Measurements from ENCODE around the gene POR.
"Not testable (repeated sequence)": the region's sequence is repeated elsewhere in the genome, so short reads cannot be mapped to it uniquely, and the experiment has no call there.

Gene POR

DNA sequence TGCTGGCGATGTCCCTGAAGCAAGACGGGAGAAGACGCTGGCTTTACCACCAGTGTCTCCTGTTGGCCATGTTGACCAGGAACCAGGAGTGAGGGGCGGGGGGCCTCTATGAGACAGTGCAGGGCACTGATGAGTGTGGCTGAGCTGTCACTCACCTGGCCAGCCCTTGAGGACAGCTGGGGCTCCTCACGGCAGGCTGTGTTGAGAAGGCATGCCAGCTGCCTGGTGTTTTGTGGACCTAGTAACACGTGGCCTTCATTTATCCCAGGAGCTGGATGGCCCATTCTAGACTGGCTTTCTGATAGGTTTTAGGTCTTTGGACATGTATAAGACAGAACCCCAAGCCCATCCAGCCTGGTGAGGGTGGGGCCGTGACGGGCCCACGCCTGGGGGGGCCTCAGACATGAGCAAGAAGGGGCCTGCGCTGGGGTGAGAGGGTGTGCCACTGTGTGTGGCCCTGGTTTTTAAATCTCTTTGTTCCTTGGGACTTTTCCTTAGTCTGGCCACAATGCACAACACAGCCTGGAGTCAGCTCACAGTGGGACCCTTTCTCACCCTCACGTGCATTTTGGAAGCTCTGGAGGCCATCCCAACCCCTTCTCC is 25.6 kb upstream of the POR start:
- H3K27ac Mint-ChIP-seq: peak overlapping the region; percentile 89
- H3K27me3 Mint-ChIP-seq (ENCODE audit: low read depth, poor library complexity): no peaks in the 10 kb centered on the region
- H3K4me3 Mint-ChIP-seq: no peak overlapping the region
- H3K36me3 Mint-ChIP-seq (ENCODE audit: low read depth): peaks cover 48% of the 10 kb centered on the region
- peaks cover 23% of the 10 kb centered on the region for H3K4me1 Mint-ChIP-seq
- DNase-seq: no peak
- no peaks in the 10 kb centered on the region for H3K9me3 Mint-ChIP-seq
- TF ChIP-seq, protein P1, sequence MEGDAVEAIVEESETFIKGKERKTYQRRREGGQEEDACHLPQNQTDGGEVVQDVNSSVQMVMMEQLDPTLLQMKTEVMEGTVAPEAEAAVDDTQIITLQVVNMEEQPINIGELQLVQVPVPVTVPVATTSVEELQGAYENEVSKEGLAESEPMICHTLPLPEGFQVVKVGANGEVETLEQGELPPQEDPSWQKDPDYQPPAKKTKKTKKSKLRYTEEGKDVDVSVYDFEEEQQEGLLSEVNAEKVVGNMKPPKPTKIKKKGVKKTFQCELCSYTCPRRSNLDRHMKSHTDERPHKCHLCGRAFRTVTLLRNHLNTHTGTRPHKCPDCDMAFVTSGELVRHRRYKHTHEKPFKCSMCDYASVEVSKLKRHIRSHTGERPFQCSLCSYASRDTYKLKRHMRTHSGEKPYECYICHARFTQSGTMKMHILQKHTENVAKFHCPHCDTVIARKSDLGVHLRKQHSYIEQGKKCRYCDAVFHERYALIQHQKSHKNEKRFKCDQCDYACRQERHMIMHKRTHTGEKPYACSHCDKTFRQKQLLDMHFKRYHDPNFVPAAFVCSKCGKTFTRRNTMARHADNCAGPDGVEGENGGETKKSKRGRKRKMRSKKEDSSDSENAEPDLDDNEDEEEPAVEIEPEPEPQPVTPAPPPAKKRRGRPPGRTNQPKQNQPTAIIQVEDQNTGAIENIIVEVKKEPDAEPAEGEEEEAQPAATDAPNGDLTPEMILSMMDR (IDR thresholded peaks at IDR 0.05): no peak

- Mint-ChIP-seq H3K9me3 (no peaks in the 10 kb centered on the region), H3K36me3 (ENCODE audit: low read depth) (peaks cover 43% of the 10 kb centered on the region), H3K4me1 (peaks cover 18% of the 10 kb centered on the region), H3K4me3 (no peak overlapping the region), H3K27me3 (ENCODE audit: low read depth, poor library complexity) (no peaks in the 10 kb centered on the region), H3K27ac (peak overlapping the region; percentile 89)
- TF ChIP-seq, protein P1 (IDR thresholded peaks at IDR 0.05): no peak
- no peak for DNase-seq
Measured at GRCh38 chr7:75889826-75890225, 25.1 kb upstream of the POR start.

DNA sequence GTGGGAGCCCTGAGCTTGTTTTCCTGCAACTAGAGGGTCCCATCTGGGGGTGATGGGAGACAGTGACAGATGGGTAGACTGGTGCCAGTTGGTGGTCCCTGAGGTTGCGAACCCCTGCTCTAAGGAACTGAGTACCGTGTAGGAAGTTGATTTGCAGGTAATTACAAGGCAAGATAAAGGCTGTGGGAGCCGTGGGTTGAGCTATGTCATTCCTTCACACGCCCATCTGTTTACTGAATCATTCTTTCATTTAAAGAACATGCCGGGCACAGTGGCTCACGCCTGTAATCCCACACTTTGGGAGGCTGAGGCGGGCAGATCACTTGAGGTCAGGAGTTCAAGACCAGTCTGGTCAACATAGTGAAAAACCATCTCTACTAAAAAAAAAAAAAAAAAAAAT is 23.7 kb upstream of the POR start:
- not testable (repeated sequence) for H3K27me3 Mint-ChIP-seq (ENCODE audit: low read depth, poor library complexity); H3K9me3 Mint-ChIP-seq; DNase-seq; H3K4me3 Mint-ChIP-seq; H3K4me1 Mint-ChIP-seq
- H3K27ac Mint-ChIP-seq: peak overlapping the region; percentile 90
- H3K36me3 Mint-ChIP-seq (ENCODE audit: low read depth): peaks cover 28% of the 10 kb centered on the region

GRCh38 chr7:75891815-75892411 is 23.0 kb upstream of the POR start:
- no peak overlapping the region for H3K4me3 Mint-ChIP-seq
- H3K27ac Mint-ChIP-seq: no peak overlapping the region
- no peak for DNase-seq
- H3K27me3 Mint-ChIP-seq (ENCODE audit: low read depth, poor library complexity): no peaks in the 10 kb centered on the region
- TF ChIP-seq, protein P1 (IDR thresholded peaks at IDR 0.05): no peak
- H3K4me1 Mint-ChIP-seq: peaks cover 6% of the 10 kb centered on the region
- H3K9me3 Mint-ChIP-seq: no peaks in the 10 kb centered on the region
- peaks cover 22% of the 10 kb centered on the region for H3K36me3 Mint-ChIP-seq (ENCODE audit: low read depth)

- H3K9me3 Mint-ChIP-seq: no peaks in the 10 kb centered on the region
- no peak for DNase-seq
- peak overlapping the region; percentile 24 for H3K27ac Mint-ChIP-seq
- no peak overlapping the region for H3K4me3 Mint-ChIP-seq
- peaks cover 6% of the 10 kb centered on the region for H3K4me1 Mint-ChIP-seq
- H3K36me3 Mint-ChIP-seq (ENCODE audit: low read depth): peaks cover 18% of the 10 kb centered on the region
- TF ChIP-seq, protein P1 (IDR thresholded peaks at IDR 0.05): no peak
- H3K27me3 Mint-ChIP-seq (ENCODE audit: low read depth, poor library complexity): no peaks in the 10 kb centered on the region
Measured at GRCh38 chr7:75892634-75893272, 22.2 kb upstream of the POR start.

- no peaks in the 10 kb centered on the region for H3K9me3 Mint-ChIP-seq
- H3K4me1 Mint-ChIP-seq: peaks cover 6% of the 10 kb centered on the region
- no peak overlapping the region for H3K27ac Mint-ChIP-seq
- H3K4me3 Mint-ChIP-seq: no peak overlapping the region
- H3K36me3 Mint-ChIP-seq (ENCODE audit: low read depth): no peaks in the 10 kb centered on the region
- TF ChIP-seq, protein P1 (IDR thresholded peaks at IDR 0.05): no peak
- no peak for DNase-seq
- H3K27me3 Mint-ChIP-seq (ENCODE audit: low read depth, poor library complexity): peaks cover 2% of the 10 kb centered on the region
Measured at GRCh38 chr7:75896803-75897327, 18.1 kb upstream of the POR start.
